Measurements from ENCODE around the gene EFEMP1.
"Not testable (repeated sequence)": the region's sequence is repeated elsewhere in the genome, so short reads cannot be mapped to it uniquely, and the experiment has no call there.

Gene EFEMP1

GRCh38 chr2:55862673-55863390 is 60.8 kb downstream of the EFEMP1 start:
- no peak for DNase-seq

GRCh38 chr2:55862246-55862645 is 61.3 kb downstream of the EFEMP1 start:
- no peak for DNase-seq

DNA sequence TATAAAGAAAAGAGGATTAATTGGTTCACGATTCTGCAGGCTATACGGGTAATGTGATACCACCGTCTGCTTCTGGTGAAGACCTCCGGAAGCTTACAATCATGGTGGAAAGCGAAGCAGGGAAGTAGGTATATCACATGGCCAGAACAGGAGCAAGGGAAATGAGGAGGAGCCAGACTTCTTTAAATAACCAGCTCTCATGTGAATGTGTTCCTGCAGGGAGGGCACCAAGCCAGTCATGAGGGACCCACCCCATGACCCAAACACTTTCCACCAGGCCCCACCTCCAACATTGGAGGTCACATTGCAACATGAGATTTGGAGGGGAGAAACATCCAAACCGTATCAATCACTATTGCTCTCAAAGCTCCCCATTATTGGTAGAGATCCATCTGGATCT is 61.8 kb downstream of the EFEMP1 start:
- DNase-seq = no peak

GRCh38 chr2:55860832-55861231 is 62.8 kb downstream of the EFEMP1 start:
- no peak for DNase-seq

GRCh38 chr2:55859875-55860274 is 63.7 kb downstream of the EFEMP1 start:
- no peak for DNase-seq

DNA sequence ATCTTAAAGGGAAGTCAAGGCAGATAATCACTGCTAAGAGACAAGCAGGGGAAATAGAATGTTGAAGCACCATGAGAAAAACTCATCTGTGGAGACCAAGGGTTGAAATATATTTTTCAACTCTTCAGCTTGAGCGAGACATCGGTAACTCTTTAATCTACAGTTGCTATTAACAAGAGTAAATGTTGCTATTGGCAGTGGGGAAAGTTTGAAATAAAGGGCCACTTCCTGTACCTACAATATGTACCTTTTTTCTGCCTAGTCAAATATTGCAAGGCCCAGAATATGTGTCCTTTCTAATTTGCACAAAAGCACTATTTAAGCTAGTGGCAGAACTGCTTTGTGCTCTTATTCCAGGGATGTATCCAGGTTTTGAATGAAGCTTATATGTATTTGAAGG is 65.8 kb downstream of the EFEMP1 start:
- no peak for DNase-seq

GRCh38 chr2:55856936-55857335 is 66.6 kb downstream of the EFEMP1 start:
- DNase-seq = no peak

DNA sequence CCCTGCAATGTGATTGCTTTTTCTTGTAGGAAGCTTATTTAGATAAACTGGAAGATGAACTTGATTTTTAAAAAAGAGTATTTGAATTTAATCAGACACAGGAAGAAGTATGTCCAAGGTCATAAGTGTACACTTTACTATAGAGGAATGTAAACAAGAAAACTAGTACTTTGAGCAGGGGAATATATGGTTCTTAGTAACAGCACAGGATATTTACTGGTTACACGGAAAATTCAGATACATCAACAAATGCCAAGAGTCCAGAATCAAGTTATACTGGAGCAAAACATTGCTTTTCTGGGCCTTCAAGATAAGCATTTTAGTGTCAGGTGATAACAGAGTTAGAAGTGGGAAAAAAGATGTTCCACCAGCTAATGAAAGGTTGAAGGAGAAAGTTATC is 75.5 kb downstream of the EFEMP1 start:
- no peak for DNase-seq

GRCh38 chr2:55846426-55846825 is 77.2 kb downstream of the EFEMP1 start:
- DNase-seq = no peak

DNA sequence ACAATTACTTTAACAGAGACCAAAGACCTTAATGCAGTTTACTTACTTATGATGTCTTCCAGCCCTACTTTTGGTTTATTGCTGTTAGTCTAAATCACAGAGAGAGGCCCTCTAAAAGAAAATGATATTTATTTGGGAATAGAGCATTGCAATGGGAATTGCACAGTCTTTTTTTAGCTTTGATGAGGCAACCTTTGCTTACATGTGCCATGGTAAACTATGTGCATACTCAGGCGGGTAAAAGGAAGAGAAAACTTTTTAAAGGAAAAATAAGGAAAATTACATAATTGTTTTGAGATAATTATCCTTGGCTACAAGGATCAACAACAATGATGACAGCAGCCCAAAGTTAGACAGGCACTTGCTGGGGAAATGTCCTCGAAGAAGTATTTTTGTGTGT is 78.6 kb downstream of the EFEMP1 start:
- DNase-seq = no peak

GRCh38 chr2:55843994-55844345 is 79.6 kb downstream of the EFEMP1 start:
- no peak for DNase-seq

- no peak for DNase-seq
These were observed 80.2 kb downstream of the EFEMP1 start for GRCh38 chr2:55843096-55843993.

GRCh38 chr2:55842046-55842445 is 81.5 kb downstream of the EFEMP1 start:
- no peak for DNase-seq

- DNase-seq = no peak
These were observed 83.1 kb downstream of the EFEMP1 start for GRCh38 chr2:55840460-55840859.

- DNase-seq = no peak
These were observed 84.3 kb downstream of the EFEMP1 start for GRCh38 chr2:55839182-55839819.

DNA sequence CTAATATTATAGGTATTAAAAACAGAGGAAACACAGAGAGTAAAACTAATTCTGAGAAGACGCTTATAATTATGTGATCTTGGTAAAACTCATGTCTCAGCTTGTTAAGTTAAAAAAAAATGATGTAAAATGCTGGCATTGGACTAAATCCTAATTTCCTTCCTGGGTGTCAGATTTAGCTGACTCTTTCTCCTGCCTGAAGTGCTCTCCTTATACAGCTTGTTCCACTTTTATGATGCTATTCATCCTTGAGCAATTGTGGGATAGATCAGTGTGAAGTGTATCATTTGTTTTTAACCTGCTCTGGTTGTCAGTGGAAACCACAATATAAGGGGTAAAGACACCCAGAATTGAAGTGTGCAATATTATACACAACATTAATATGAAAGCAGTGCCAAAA is 84.9 kb downstream of the EFEMP1 start:
- DNase-seq = no peak

GRCh38 chr2:55838117-55838516 is 85.5 kb downstream of the EFEMP1 start:
- not testable (repeated sequence) for DNase-seq

GRCh38 chr2:55837073-55837472 is 86.5 kb downstream of the EFEMP1 start:
- no peak for DNase-seq

- not testable (repeated sequence) for DNase-seq
These were observed 91.7 kb downstream of the EFEMP1 start for GRCh38 chr2:55831671-55832410.

GRCh38 chr2:55827855-55828254 is 95.7 kb downstream of the EFEMP1 start:
- DNase-seq = no peak

DNA sequence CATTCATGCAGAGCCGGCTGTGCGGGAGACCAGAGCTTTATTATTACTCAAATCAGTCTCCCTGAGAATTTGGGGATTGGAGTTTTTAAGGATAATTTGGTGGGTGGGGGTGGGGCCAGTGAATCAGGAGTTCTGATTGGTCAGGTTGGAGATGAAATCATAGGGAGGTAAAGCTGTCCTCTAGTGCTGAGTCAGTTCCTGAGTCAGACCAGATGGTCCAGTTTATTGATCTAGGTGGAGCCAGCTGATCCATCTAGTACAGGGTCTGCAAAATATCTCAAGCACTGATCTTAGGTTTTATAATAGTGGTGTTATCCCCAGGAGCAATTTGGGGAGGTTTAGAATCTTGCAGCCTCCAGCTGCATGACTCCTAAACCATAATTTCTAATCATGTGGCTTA is 96.2 kb downstream of the EFEMP1 start:
- DNase-seq = not testable (repeated sequence)

DNA sequence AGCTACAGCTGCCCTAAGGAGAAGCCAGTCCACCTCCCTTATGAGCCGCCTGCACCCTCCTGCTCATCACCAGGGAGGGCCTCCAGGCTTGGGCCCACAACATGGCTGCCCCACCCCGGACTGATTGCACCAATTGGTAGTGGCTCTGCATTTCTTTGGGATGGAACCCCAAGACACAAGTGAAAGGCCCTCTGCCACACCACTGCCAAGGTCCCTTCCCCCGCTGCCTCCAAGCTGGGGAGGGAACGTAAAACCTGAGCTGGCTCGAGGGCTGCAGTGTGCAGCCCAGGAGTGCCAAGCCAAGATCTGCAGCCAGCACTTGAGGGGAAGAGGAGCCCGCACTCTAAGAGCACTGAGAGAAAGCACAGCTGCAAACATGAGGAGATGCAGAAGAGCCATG is 97.3 kb downstream of the EFEMP1 start:
- no peak for DNase-seq

GRCh38 chr2:55824551-55825096 is 99.0 kb downstream of the EFEMP1 start:
- no peak for DNase-seq

Measured in activated T-cell treated with anti-CD3 and anti-CD28 coated beads, Interleukin-2, amount 50 U/mL, for 1 hour (primary cell).